Stomach (tissue), 9 donors: Measurements from ENCODE around the gene L3MBTL1. TPM values are rescaled to one million over a fixed set of nuclear protein-coding genes. Genes with fewer than 3 reads are reported as not detected.
A peak's percentile ranks its signal among the peaks of the same experiment; 100 is the strongest.

Source experiments
- DNase-seq, 2 donors: peaks; one replicate each; pipeline versions ENCODE4 v3.0.0 to v3.0.0-alpha.2; 2013 to 2019
- H3K27ac ChIP-seq, 5 donors: fragments of 200-600 bp in 4 of 5; sonication (generic) in 4 of 5; one replicate each; pipeline ENCODE4 v1.5.1; 2013 to 2019; ENCODE audit warnings: mild to moderate bottlenecking in 1 of 5, moderate library complexity in 1 of 5
- H3K27me3 ChIP-seq, 3 donors: fragments of 200-600 bp; sonication (generic); one replicate each; pipeline ENCODE4 v1.5.1; 2017 to 2019; ENCODE audit warnings: mixed run types in 1 of 3
- H3K36me3 ChIP-seq, 4 donors: fragments of 200-600 bp; sonication (generic); 1 replicate in 3 of 4; 2 replicates in 1 of 4; pipeline ENCODE4 v1.5.1; 2016 to 2019
- H3K4me1 ChIP-seq, 4 donors: fragments of 200-600 bp; sonication (generic); one replicate each; pipeline ENCODE4 v1.5.1; 2016 to 2019
- H3K4me3 ChIP-seq, 4 donors: fragments of 200-600 bp; sonication (generic) in 3 of 4; one replicate each; pipeline ENCODE4 v1.5.1; 2016 to 2019; ENCODE audit warnings: mild to moderate bottlenecking in 1 of 4
- H3K9me3 ChIP-seq, 4 donors: fragments of 200-600 bp; sonication (generic); one replicate each; pipeline ENCODE4 v1.5.1; 2016 to 2019
- EP300 ChIP-seq: sonication (generic); formaldehyde crosslinking; IDR thresholded peaks from one replicate; pipeline ENCODE4 v1.6.1; 2017; ENCODE audit warnings: antibody characterized with exemption
- POLR2A ChIP-seq, 4 donors: fragments of 450-650 bp; IDR thresholded peaks; one replicate each; pipeline ENCODE4 v1.6.1; 2016; ENCODE audit warnings: antibody characterized with exemption in 4 of 4, control low read depth in 2 of 4, mild to moderate bottlenecking in 1 of 4, moderate library complexity in 1 of 4
- POLR2AphosphoS5 ChIP-seq, 3 donors: sonication (generic); formaldehyde crosslinking; IDR thresholded peaks; one replicate each; pipeline ENCODE4 v1.6.1; 2016; ENCODE audit warnings: antibody characterized with exemption in 3 of 3
- WGBS, 5 donors: extraction: QIAGEN DNeasy Blood & Tissue Kit in 3 of 5; methylation state at CpG; one replicate each; pipeline versions ENCODE4 v1.1.5 to v1.1.7; 2013 to 2018; 5-methylcytosine and 5-hydroxymethylcytosine counted together
- intact Hi-C: fragments of 100-400 bp; cut with DNase I; formaldehyde crosslinking; loops from one replicate; pipeline ENCODE4 v1.15.1; 2023; ENCODE audit warnings: low total_unique reads
- polyA plus RNA-seq, 3 donors: library from polyadenylated mRNA; stranded (reverse); fragments of 200-250 nt; gene quantifications; one replicate each; pipeline ENCODE4 v1.2.3, GENCODE V29; 2013
- small RNA-seq, 4 donors: library from RNA; depleted of rRNA; stranded (forward); fragments of <200 nt; gene quantifications; one replicate each; pipeline ENCODE3, GENCODE V24; 2016
- total RNA-seq, 5 donors: library from RNA; depleted of rRNA; stranded (reverse); fragments of >200 nt; gene quantifications; one replicate each; pipeline versions ENCODE4 v1.1.0 to v1.2.3, GENCODE V29; 2014 to 2016
- TF ChIP-seq, protein P1 (sequence below), 7 experiments: fragments of 450-650 bp in 4 of 7; fragments of 200-600 bp in 3 of 7; sonication (generic) in 3 of 7; IDR thresholded peaks; one replicate each; pipeline ENCODE4 v1.5.1; 2016 to 2019; ENCODE audit warnings: antibody characterized with exemption in 7 of 7, control low read depth in 2 of 7, mild to moderate bottlenecking in 1 of 7
- donor health status: healthy with polysubstance abuse.
- donor health status: Bipolar disorder and iron deficiency.
- donor health status: healthy.

The L3MBTL1 gene
- total and polyA plus RNA-seq, 8 donors = 0.76 to 28.7 (median 8.5) TPM

DNA sequence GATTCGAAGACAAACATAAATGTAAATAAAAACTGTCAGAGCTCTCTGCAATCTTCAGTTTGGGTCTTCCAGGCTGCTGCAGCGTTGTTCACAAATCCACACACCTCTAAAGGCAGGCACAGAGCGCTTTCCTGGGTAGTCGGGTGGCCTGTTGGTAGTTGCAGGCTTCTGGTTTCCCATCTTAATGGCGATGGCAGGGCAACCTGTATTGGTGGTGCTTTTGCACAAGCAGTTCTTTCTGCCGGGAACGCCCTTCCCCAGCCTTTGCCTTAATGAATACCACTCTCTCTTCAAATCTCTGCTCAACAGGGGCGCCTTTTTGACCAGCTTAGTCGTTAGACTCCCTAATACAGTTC is 82.5 kb downstream of the L3MBTL1 start:
- Histone ChIP-seq H3K36me3 (peaks cover 0 to 26% (median 17%) of the 10 kb centered on the region in 4 donors), H3K4me1 (peaks cover 6 to 25% (median 20%) of the 10 kb centered on the region in 4 donors), H3K4me3 (peak overlapping the region; percentile 81 to 93 (median 89)), H3K27ac (peak overlapping the region; percentile 72 to 88 (median 82)), H3K9me3 (no peaks in the 10 kb centered on the region), H3K27me3 (no peaks in the 10 kb centered on the region)
- no peak for TF ChIP-seq EP300
- TF ChIP-seq, protein P1, sequence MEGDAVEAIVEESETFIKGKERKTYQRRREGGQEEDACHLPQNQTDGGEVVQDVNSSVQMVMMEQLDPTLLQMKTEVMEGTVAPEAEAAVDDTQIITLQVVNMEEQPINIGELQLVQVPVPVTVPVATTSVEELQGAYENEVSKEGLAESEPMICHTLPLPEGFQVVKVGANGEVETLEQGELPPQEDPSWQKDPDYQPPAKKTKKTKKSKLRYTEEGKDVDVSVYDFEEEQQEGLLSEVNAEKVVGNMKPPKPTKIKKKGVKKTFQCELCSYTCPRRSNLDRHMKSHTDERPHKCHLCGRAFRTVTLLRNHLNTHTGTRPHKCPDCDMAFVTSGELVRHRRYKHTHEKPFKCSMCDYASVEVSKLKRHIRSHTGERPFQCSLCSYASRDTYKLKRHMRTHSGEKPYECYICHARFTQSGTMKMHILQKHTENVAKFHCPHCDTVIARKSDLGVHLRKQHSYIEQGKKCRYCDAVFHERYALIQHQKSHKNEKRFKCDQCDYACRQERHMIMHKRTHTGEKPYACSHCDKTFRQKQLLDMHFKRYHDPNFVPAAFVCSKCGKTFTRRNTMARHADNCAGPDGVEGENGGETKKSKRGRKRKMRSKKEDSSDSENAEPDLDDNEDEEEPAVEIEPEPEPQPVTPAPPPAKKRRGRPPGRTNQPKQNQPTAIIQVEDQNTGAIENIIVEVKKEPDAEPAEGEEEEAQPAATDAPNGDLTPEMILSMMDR (IDR thresholded peaks at IDR 0.05) = no peak
- TF ChIP-seq POLR2AphosphoS5 (IDR thresholded peaks at IDR 0.05) = no peak
- no peak for TF ChIP-seq POLR2A (IDR thresholded peaks at IDR 0.05)
- intact Hi-C loops = no loop called here
- WGBS, 5 donors = 15 to 22% (median 19%) methylated on average over 8 to 9 of the region's 9 CpGs
- DNase-seq = peak in 1 of 2 donors; percentile 58

DNA sequence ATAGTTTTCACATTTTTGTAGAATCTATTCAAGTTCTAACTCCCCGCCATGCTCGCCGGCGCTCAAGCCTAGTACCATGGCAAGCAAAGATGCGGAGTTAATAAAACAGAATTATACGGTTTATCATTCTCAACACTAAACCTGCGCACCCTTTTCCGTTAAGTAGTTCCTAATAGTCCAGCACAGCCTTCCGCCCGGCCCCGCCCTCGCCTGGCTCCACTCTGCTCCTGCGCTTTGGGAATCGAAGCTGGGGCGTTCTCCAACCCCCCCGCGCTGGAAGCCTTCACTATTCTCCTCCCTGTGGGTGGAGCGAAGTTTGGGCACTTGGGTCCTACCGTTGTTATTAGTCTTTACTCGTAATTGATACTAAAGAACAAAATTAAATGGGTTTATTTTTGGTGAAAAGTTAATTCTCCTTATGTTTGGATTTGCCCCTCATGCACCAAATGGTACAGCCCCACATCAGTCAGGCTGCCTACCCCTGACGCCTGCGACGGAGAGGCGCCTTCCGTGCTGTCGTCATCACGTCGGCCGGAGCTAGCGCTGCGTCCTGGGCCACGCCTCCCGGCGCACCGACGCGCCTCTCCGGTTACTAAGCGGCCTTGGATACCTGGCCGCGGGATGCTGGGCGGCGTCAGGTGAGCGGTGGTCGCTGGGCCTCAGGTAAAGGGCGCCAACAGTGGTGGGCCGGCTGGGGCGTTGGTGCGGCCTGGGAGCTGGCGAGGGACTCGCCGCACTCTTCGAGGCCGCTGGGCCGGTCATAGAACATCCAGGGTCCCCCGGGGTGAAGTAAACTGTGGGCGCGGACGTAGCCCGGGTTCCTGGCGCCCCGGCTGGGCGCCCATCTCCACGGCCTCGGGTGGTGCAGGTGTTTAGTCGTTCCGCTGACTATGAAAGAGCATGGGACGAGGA is 83.2 kb downstream of the L3MBTL1 start, which contains the start of gene IFT52:
IFT52 (plus strand) TSS at position 546 of the 912 bp plus-strand sequence. CDS start 3,762 bp downstream, outside the sequence.
- peak within 1 kb of the TSS; percentile 81 to 93 (median 89) for H3K4me3 ChIP-seq
- no peaks in the 10 kb centered on the region for H3K27me3 ChIP-seq
- DNase-seq = peak; percentile 93 to 98
- TF ChIP-seq POLR2AphosphoS5 (IDR thresholded peaks at IDR 0.05) (peak; percentile 46 to 81 (median 58)), EP300 (no peak)
- peaks cover 4 to 26% (median 18%) of the 10 kb centered on the region in 4 donors for H3K36me3 ChIP-seq
- intact Hi-C loops = no loop called here
- WGBS, 5 donors = 0 to 1% (median 0%) methylated on average over 37 to 68 of the region's 68 CpGs
- peaks cover 6 to 25% (median 20%) of the 10 kb centered on the region in 4 donors for H3K4me1 ChIP-seq
- H3K9me3 ChIP-seq = no peaks in the 10 kb centered on the region
- peak within 1 kb of the TSS; percentile 72 to 88 (median 82) for H3K27ac ChIP-seq

Small RNAs within 50 kb of the gene (small RNA-seq; reads per million reads assigned to genes)
- 0 reads per million in 4 donors for gene RNU6-1251P

Other genes with a start within 250 kb of the L3MBTL1 start
- 100 to 1,000 TPM in 1 of 5 donors, 10 to 100 TPM in 4; 22.8 to 109 (median 71.0) TPM for gene SRSF6, start 49.8 kb upstream of the L3MBTL1 start, total RNA-seq
- gene SRSF6, start 49.8 kb upstream of the L3MBTL1 start, polyA plus RNA-seq = 10 to 100 TPM; 38.7 to 72.1 (median 46.7) TPM
- 100 to 1,000 TPM in 1 of 5 donors, 10 to 100 TPM in 4; 21.7 to 118 (median 51.4) TPM for gene SGK2, start 51.3 kb downstream of the L3MBTL1 start, total RNA-seq
- 10 to 100 TPM in 2 of 3 donors, 1 to 10 TPM in 1; 2.1 to 19.2 (median 15.3) TPM for gene SGK2, start 51.3 kb downstream of the L3MBTL1 start, polyA plus RNA-seq
- gene IFT52, start 83.2 kb downstream of the L3MBTL1 start, total RNA-seq = 10 to 100 TPM in 1 of 5 donors, 1 to 10 TPM in 2, under 1 TPM in 1, not detected in 1; 0.45 to 41.5 (median 6.4) TPM
- 10 to 100 TPM; 12.9 to 24.9 (median 17.6) TPM for gene IFT52, start 83.2 kb downstream of the L3MBTL1 start, polyA plus RNA-seq
- 10 to 100 TPM in 1 of 5 donors, 1 to 10 TPM in 4; 4.3 to 25.1 (median 5.8) TPM for gene MYBL2, start 159.4 kb downstream of the L3MBTL1 start, total RNA-seq
- 1 to 10 TPM; 4.1 to 9.5 (median 6.4) TPM for gene MYBL2, start 159.4 kb downstream of the L3MBTL1 start, polyA plus RNA-seq
- gene GTSF1L, start 219.3 kb downstream of the L3MBTL1 start, total RNA-seq = not detected
- gene GTSF1L, start 219.3 kb downstream of the L3MBTL1 start, polyA plus RNA-seq = not detected